ENCODE results near the gene SNRNP200.

Gene SNRNP200

DNA sequence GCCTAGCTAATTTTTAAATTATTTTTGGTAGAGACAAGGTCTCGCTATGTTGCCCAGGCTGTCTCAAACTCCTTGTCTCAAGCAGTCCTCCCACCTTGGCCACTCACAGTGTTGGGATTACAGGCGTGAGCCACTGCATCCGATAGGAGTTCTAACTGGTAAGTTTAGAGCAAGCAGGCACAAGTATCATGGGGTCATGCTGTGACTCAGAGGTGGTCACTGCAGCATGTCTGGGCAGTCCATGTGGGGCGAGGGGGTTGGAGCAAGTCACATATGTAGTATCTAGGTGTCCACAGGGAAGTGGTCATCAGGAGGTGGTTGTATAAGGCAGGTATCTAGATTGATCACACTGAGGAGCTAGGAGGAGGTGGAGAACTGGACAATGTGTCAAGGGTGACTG, 74.0 kb downstream of the SNRNP200 start:
- Histone ChIP-seq H3K27ac (ENCODE audit: low read length) (no peak overlapping the region), H3K27me3 (ENCODE audit: control insufficient read depth, insufficient read depth, low read length) (no peaks in the 10 kb centered on the region), H3K4me3 (ENCODE audit: low read length) (no peak overlapping the region), H3K36me3 (ENCODE audit: control insufficient read depth, low read depth, low read length) (no peaks in the 10 kb centered on the region), H3K9ac (ENCODE audit: low read length) (no peak overlapping the region), H3K4me1 (ENCODE audit: control insufficient read depth, low read depth, low read length) (no peaks in the 10 kb centered on the region), H3K9me3 (ENCODE audit: control insufficient read depth, low read depth, low read length) (no peaks in the 10 kb centered on the region)

DNA sequence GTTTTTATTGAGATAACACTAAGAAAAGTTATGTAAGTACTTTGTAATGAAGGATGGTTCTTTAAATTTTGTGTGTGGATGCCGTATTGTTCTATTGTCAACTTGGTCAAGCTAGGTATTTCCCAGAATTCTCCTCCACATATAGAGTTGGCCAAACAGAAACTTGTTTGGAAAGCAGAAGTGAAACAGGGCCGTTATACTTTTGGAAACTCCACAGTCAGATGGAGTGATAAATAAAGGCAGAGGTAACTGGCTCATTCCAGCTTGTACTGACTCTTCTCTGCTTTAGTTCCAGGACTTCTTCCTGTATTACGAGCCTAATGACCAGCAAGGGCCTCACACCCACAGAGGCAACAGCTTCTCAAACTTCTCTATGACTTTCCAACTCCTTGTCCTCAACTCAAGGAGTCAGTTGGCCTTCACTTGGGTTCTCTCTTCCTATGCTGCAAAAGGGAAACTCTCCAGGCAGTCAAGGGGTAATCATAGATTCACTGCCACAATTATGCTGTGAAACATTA, 80.3 kb downstream of the SNRNP200 start:
- H3K36me3 ChIP-seq (ENCODE audit: control insufficient read depth, low read depth, low read length) = no peaks in the 10 kb centered on the region
- H3K4me3 ChIP-seq (ENCODE audit: low read length) = no peak overlapping the region
- no peaks in the 10 kb centered on the region for H3K4me1 ChIP-seq (ENCODE audit: control insufficient read depth, low read depth, low read length)
- no peaks in the 10 kb centered on the region for H3K27me3 ChIP-seq (ENCODE audit: control insufficient read depth, insufficient read depth, low read length)
- no peak overlapping the region for H3K9ac ChIP-seq (ENCODE audit: low read length)
- H3K9me3 ChIP-seq (ENCODE audit: control insufficient read depth, low read depth, low read length) = no peaks in the 10 kb centered on the region
- H3K27ac ChIP-seq (ENCODE audit: low read length) = no peak overlapping the region
